HG02642 (cell line): ENCODE measurements around the gene TM9SF4.
"Not testable (repeated sequence)": the region's sequence is repeated elsewhere in the genome, so short reads cannot be mapped to it uniquely, and the experiment has no call there.

Experiments
- ATAC-seq: cut with Tn5 transposase; IDR thresholded peaks from one replicate; pipeline ENCODE4 v1.9.1; 2021; ENCODE audit warnings: mild to moderate bottlenecking; ENCODE audit not compliant: unreplicated experiment, poor library complexity

Gene TM9SF4

DNA sequence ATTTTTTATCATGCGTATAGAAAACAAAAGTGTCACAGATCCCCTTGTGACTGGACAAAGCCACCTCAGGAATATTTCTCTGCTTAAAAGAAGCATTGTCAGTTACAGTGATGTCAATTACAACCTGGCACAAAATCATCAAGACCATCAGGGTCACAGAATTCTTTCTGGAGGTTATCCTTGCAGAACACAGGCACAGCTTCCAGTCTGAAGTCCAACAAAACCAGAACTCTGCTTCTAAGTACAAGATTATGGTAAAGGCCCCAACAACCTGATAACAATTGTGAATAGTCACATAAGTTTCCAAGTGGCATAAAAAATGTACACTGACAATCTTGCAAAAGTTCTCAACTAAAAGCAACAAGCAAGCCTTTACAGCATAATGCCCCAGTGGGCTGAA, 77.0 kb downstream of the TM9SF4 start:
- ATAC-seq, result no peak

DNA sequence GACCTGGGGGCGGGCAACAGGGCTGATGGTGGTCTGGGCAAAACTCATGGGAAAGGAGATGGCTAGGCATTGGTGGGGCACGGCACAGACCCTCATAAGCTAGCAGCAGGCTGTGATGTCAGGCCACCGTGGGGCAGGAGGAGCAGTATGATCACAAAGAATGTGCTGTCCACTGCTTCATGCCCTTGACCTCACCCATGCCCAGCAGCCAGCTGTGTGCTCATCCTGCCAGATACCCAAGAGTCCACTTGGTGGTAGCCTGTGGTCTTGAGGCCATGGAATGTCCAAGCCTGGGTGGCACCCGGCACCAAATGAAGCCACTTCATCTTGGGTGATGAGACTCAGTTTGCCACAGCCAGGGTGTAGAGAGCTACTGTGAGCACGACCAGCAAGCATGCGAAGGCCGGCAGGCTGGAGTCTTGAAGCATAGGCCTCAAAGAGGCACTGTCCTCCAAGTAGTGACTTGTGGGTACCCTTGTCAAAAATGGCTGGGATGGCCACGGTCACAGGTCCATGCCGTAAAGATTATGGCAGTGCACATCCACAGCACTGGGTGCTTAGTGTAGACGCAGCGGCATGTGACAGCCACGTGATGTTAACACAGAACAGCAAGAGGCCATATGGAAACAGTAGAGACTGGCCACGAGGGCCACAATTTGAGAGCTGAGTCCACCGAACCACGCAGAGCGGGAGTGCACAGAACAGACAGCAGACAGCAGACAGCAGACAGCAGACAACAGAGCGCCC, 79.0 kb downstream of the TM9SF4 start:
- no peak for ATAC-seq

- ATAC-seq, result no peak
These were observed 79.6 kb downstream of the TM9SF4 start for GRCh38 chr20:32189123-32189410.

- ATAC-seq, result no peak
These were observed 80.4 kb downstream of the TM9SF4 start for GRCh38 chr20:32189691-32190615.

DNA sequence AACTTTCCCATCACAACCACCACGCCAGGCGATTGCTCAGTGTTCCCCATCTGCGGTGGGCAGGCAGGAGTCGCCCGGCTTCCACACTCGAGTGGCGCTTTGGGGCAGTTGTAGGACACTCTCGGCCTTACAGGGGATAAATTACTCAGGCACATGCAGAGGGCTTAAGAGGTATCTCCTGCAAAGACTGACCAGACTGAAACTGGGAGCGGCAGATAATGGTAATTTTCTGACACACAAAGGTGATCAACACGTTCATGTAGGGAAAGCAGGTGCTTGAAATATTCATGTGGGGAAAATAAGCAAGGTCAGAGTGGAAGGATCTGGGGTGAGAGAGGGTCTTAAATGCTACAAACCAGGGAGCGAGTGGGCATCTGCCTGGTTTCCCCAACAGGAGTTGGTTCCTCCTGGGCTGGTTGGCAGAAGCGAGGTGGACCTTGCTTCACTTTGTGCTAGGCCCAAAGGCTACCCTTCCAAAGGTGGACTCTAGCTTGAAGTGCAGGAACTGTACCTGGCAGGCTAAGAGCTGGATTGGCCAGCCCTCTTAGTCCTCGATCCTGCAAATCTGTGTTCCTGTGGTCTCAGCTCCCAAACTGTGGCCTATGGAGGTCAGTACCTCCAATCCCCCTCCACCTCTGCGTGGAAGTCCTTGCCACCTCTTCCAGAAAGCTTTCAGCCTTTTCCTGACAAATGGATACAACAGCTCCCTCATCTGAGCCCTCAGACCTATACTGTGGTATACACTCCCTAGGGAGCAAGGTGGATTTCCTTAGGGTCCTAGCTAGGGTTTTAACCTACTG, 81.3 kb downstream of the TM9SF4 start:
- ATAC-seq, result no peak

DNA sequence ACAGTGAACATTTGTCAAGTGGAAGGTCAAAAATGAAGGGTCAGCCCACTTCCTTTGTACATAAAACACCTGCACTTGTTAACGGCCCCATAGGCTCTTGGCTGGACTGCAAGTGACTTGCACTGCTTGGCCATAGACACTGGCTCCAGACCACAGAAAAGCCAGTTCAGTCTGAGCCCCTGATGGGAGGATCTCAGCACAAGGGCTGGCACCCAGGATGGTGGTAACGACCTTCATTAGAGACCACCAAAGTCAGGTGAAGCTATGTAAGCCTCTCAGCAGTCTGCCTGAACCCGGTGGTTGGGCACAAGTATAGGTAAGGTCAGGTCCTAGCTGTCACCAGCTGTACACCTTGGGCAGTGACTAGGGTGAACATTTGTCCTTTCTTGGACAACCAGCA, 81.9 kb downstream of the TM9SF4 start:
- no peak for ATAC-seq

DNA sequence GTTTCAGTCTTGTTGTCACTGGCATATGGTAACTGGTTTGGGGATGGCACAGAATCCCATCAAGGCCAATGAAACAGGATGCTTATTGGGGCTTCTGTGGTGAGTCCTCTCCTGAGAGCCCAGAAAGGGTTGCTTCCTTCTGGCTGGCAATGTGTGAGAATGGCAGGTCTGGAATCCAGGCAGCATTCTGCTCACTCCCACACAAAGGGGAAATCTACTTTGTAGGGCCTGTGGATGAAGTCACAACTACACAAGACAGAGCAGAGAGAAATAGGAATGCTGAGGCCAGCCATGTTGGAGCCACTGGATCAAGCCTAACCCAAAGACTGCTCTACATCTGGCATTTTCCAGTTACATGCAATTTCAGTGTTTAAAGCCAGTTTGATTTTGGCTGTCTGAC, 82.4 kb downstream of the TM9SF4 start:
- ATAC-seq, result no peak

DNA sequence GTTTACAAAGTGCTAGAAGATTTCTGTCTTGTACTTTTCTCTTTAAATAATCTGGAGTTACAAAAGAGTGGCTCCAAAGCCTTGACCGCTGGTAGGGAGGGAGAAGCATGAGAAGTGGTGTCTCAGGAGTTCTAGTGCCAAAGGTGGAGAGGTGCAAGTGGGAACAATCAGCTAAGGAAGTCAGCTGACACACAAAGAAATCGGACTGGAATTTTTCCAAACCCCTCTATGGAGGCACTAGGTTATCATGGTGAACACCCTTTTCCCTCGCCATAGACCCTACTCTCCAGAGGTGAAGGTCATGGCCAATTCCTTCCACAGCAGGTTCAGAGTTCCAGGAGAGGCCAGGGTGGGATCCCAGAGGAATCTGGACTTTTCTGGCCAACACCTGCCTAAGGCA, 83.2 kb downstream of the TM9SF4 start:
- no peak for ATAC-seq

- not testable (repeated sequence) for ATAC-seq
These were observed 83.8 kb downstream of the TM9SF4 start for GRCh38 chr20:32193336-32193735.

DNA sequence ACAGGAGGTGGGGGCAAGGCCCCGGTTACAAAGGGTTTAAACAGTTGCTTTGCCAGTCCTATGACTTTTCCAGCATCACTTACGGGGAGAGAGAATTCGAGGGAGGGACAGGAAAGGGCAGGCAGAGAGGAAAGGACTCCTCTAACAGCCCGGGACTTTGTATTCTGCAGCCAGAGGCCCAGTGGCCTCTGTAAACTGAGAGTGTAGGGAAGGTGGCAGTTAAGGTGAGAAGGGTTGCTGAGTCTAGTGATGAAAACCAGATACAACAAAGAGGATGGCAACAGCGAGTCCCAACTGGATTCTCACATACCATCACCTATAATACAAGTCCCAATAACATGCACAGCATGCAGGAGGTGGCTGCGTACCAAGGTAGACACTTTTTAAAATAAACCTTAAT, 84.5 kb downstream of the TM9SF4 start:
- no peak for ATAC-seq

GRCh38 chr20:32195581-32195980, 86.1 kb downstream of the TM9SF4 start:
- ATAC-seq, result no peak

DNA sequence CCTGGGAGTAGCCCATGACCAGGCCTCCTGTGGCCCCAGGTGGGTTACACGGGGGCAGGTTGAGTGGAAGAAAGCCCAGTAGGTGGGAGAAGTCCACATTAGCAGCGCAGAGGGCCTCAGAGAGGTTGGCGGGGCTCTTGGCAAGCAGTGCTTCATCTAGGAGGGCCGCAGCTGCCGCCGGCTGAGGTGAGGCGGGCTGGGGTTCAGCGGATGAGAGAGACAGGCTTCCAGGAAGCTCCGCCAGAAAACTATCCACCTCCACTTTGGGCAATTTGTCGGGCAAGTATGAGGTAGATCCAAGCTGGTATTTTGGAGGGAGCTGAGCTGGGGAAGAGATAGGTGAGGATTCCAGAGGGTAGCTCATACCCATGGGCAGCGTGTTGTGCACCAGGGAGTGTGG, 87.1 kb downstream of the TM9SF4 start:
- not testable (repeated sequence) for ATAC-seq

GRCh38 chr20:32197136-32197535, 87.6 kb downstream of the TM9SF4 start:
- not testable (repeated sequence) for ATAC-seq

GRCh38 chr20:32199006-32199405, 89.5 kb downstream of the TM9SF4 start:
- ATAC-seq, result no peak

DNA sequence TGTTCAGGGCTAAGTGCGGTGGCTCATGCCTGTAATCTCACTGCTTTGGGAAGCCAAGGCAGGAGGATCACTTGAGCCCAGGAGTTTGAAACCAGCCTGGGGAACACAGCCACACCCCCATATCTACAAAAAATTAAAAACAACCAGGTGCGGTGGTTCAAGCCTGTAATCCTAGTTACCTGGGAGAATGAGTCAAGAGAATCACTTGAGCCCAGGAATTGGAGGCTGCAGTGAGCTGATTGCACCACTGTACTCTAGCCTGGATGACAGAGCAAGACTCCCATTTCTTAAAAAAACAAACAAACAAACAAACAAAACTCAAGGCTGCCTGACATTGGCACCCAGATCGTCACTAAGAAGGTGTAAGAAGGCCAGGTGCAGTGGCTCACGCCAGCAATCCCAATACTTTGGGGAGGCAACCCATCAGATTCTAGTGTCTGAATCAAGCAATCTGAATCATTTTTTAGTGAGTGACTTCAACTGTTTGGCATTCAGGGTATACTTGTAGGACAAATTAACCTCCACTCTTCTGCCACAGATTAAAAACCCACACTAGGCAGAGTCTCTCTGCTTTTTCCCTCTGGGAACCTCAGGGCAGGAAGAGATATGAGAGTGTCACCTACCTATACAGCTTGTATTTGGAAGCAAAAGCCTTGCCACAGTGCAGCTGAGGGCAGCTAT, 91.9 kb downstream of the TM9SF4 start:
- no peak for ATAC-seq

GRCh38 chr20:32201977-32202363, 92.5 kb downstream of the TM9SF4 start:
- no peak for ATAC-seq

- no peak for ATAC-seq
These were observed 94.1 kb downstream of the TM9SF4 start for GRCh38 chr20:32203356-32204204.

DNA sequence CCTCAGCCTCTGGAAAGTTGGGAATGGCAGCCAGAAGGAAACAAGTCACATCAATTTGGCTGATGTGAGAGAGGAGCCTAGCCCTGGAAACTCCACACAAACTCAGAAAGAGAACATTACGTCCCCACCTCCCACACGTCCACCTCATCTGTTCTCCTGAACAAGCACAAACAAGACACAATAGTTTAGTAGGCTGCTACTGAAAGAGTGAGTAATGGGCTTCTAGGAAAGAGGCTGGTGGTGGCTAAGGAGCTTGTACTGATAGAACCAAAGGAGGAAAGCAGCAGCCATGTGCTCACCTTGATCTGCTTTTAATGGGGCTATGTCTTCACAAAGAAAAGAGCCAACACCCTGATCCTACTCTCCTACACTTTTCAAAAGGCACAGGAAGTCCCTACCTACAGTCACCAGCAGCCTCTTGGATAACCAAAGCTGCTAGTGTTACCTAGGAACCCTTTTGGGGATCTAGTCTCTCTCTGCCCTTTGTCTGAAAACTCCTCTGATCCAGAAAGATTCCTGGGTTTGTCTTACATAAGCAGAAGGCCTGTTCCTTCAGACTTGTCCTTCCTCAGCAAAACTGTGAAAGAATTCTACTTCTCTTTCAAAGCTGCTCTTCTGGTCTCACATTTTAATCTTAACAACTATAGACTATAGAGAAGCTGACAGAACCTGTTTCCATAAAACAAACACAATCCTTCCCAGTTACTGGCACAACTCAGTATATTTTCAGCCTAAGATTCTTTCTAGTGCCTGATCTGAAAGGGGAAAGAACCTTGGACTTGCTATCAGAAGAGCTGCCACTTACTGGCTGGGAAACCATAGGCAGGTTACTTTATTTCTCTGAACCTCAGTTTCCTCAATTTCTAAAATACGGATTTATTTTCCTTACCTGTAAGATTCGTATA, 94.9 kb downstream of the TM9SF4 start:
- ATAC-seq, result no peak
